GM23338 (cell line): ENCODE results near the gene SUGCT.

Experiments
- CREB1 ChIP-seq: fragments of 250-450 bp; sonication (Bioruptor Pico); IDR thresholded peaks from 2 replicates; pipeline ENCODE4 v1.5.0; 2020; ENCODE audit warnings: low read depth, mild to moderate bottlenecking, moderate library complexity
- CTCF ChIP-seq, 2 experiments: fragments of 200-600 bp in 1 of 2; sonication (generic) in 1 of 2; conservative IDR thresholded peaks; 2 replicates each; pipeline versions ENCODE4 v1.5.1 to v1.6.1; 2016 to 2017; ENCODE audit warnings: antibody characterized with exemption in 2 of 2, low read depth in 2 of 2, mild to moderate bottlenecking in 2 of 2, moderate library complexity in 1 of 2
- EZH2 ChIP-seq: fragments of 200-600 bp; sonication (generic); IDR thresholded peaks from one replicate; pipeline ENCODE4 v1.8.0; 2017; ENCODE audit warnings: antibody characterized with exemption, mild to moderate bottlenecking, low read depth; ENCODE audit not compliant: unreplicated experiment
- EZH2phosphoT487 ChIP-seq: fragments of 200-600 bp; sonication (generic); IDR thresholded peaks from one replicate; pipeline ENCODE4 v1.8.1; 2018; ENCODE audit warnings: antibody characterized with exemption; ENCODE audit not compliant: unreplicated experiment
- JUNB ChIP-seq: IDR thresholded peaks from one replicate; pipeline ENCODE4 v1.6.1; 2016; ENCODE audit warnings: antibody characterized with exemption; ENCODE audit not compliant: unreplicated experiment
- POLR2AphosphoS5 ChIP-seq: IDR thresholded peaks from 2 replicates; pipeline ENCODE4 v1.6.1; 2016; ENCODE audit warnings: antibody characterized with exemption, low read depth
- REST ChIP-seq: IDR thresholded peaks from one replicate; pipeline ENCODE4 v1.6.1; 2018; ENCODE audit warnings: antibody characterized with exemption; ENCODE audit not compliant: unreplicated experiment
- STAT1 ChIP-seq: IDR thresholded peaks from one replicate; pipeline ENCODE4 v1.6.1; 2016; ENCODE audit warnings: antibody characterized with exemption; ENCODE audit not compliant: unreplicated experiment
- ZNF114 ChIP-seq: fragments of 250-450 bp; sonication (Bioruptor Pico); IDR thresholded peaks from 2 replicates; pipeline ENCODE4 v1.5.0; 2020; ENCODE audit warnings: mild to moderate bottlenecking, moderate library complexity

- TF ChIP-seq CTCF (conservative IDR thresholded peaks at IDR 0.05; ENCODE audit: low read depth in 2 of 2) (no peak), CREB1 (CRISPR knock-in tag) (no peak), POLR2AphosphoS5 (no peak), EZH2 (no peak), REST (no peak), EZH2phosphoT487 (no peak), JUNB (no peak), STAT1 (no peak), ZNF114 (CRISPR knock-in tag) (no peak)
Measured at GRCh38 chr7:40527723-40528122, 392.9 kb downstream of the SUGCT start.
